Panc1 (cell line): ENCODE results near the gene MAP2K5. TPM values are rescaled to one million over a fixed set of nuclear protein-coding genes. Genes with fewer than 3 reads are reported as not detected.

Experiments
- ATAC-seq: fragments of 200-7000 bp; cut with Tn5 transposase; 2 replicates; pipeline ENCODE4 v1.9.1; 2020; ENCODE audit warnings: mild to moderate bottlenecking, moderate library complexity
- BruUV-seq: library from RNA; stranded (reverse); fragments of 400-500 nt; replicated peaks from 2 replicates; lab custom pipeline; 2021; lab: Mats Ljungman, UMichigan
- CTCF ChIA-PET: fragments of 300-600 bp; sonication (Branson Sonifier 250); formaldehyde crosslinking; loops from one replicate; lab custom pipeline; 2022; ENCODE audit warnings: antibody characterized with exemption; lab: Charles Lee
- POLR2A ChIA-PET: fragments of 300-600 bp; sonication (Branson Sonifier 250); formaldehyde crosslinking; loops from one replicate; lab custom pipeline; 2022; ENCODE audit warnings: antibody characterized with exemption; lab: Charles Lee
- DNase-seq: peaks from one replicate; pipeline ENCODE4 v3.0.0-alpha.2; 2010; ENCODE audit warnings: low read depth, low spot score
- H3K27ac ChIP-seq: 2 replicates; pipeline ENCODE4 v1.5.1; 2011; ENCODE audit warnings: mild to moderate bottlenecking, low read length, inconsistent platforms
- H3K27me3 ChIP-seq: fragments of 200-500 bp; sonication (Bioruptor generic); 2 replicates; pipeline ENCODE4 v1.6.0; 2014; ENCODE audit warnings: low read length, inconsistent platforms; ENCODE audit not compliant: control insufficient read depth, insufficient read depth
- H3K36me3 ChIP-seq: fragments of 200-500 bp; sonication (Bioruptor generic); 2 replicates; pipeline ENCODE4 v1.5.1; 2014; ENCODE audit warnings: inconsistent platforms, mild to moderate bottlenecking, low read length, moderate library complexity; ENCODE audit not compliant: control insufficient read depth, insufficient read depth
- H3K4me1 ChIP-seq: 2 replicates; pipeline ENCODE4 v1.5.1; 2011; ENCODE audit warnings: inconsistent platforms, mild to moderate bottlenecking, low read length, moderate library complexity; ENCODE audit not compliant: control insufficient read depth, insufficient read depth
- H3K4me3 ChIP-seq, 2 experiments: 2 replicates each; pipeline ENCODE4 v1.5.1; 2011 to 2012; ENCODE audit warnings: low read depth in 2 of 2, low read length in 2 of 2, mild to moderate bottlenecking in 2 of 2, inconsistent platforms in 1 of 2, moderate library complexity in 1 of 2
- H3K9me3 ChIP-seq: fragments of 200-500 bp; sonication (Bioruptor generic); 2 replicates; pipeline ENCODE4 v1.5.1; 2014; ENCODE audit warnings: low read depth, mild to moderate bottlenecking, inconsistent platforms, low read length, moderate library complexity; ENCODE audit not compliant: control insufficient read depth, insufficient read depth
- CTCF ChIP-seq: fragments of 450-650 bp; IDR thresholded peaks from 2 replicates; pipeline ENCODE4 v1.5.1; 2017; ENCODE audit warnings: mild to moderate bottlenecking
- POLR2AphosphoS5 ChIP-seq: IDR thresholded peaks from 2 replicates; pipeline ENCODE4 v1.6.1; 2012; ENCODE audit warnings: mild to moderate bottlenecking, low read depth, low read length, moderate library complexity
- REST ChIP-seq, 2 experiments: IDR thresholded peaks; 2 replicates each; pipeline ENCODE4 v1.6.1; 2011 to 2012; ENCODE audit warnings: low read depth in 2 of 2, control low read depth in 1 of 2, low read length in 1 of 2, mild to moderate bottlenecking in 1 of 2, moderate library complexity in 1 of 2; ENCODE audit not compliant: insufficient read depth in 1 of 2
- SIN3A ChIP-seq: IDR thresholded peaks from 2 replicates; pipeline ENCODE4 v1.6.1; 2012; ENCODE audit warnings: low read depth, mild to moderate bottlenecking, low read length, moderate library complexity, borderline replicate concordance; ENCODE audit not compliant: insufficient read depth
- TCF7L2 ChIP-seq: IDR thresholded peaks from 2 replicates; pipeline ENCODE4 v1.6.1; 2011; ENCODE audit warnings: mild to moderate bottlenecking, low read depth, low read length, inconsistent platforms
- in situ Hi-C: cut with HindIII; loops from 2 replicates; pipeline ENCODE4 v1.10.0; 2016; ENCODE audit warnings: low sequenced_read_pairs, low pct_unique_long_range_greater_than_20kb
- intact Hi-C: fragments of 100-400 bp; cut with micrococcal nuclease; formaldehyde crosslinking; loops from one replicate; pipeline ENCODE4 v1.10.0; 2022; ENCODE audit not compliant: unreplicated experiment
- total RNA-seq: library from RNA; stranded (reverse); gene quantifications from one replicate; pipeline ENCODE4 v1.2.1, GENCODE V29; 2021; ENCODE audit not compliant: unreplicated experiment

MAP2K5 gene
- total RNA-seq, 1 experiment from 2014 or later: 18.3 TPM

- Histone ChIP-seq H3K27me3 (no peaks in the 10 kb centered on the region), H3K9me3 (no peaks in the 10 kb centered on the region), H3K27ac (no peak overlapping the region), H3K36me3 (no peaks in the 10 kb centered on the region), H3K4me3 (no peak overlapping the region), H3K4me1 (peaks cover 17% of the 10 kb centered on the region)
- CTCF ChIA-PET: no interaction called here
- in situ Hi-C loops: no loop called here
- DNase-seq: no peak
- POLR2A ChIA-PET: no interaction called here
- TF ChIP-seq POLR2AphosphoS5 (no peak), TCF7L2 (no peak), SIN3A (no peak), CTCF (no peak), REST (IDR thresholded peaks at IDR 0.05; ENCODE audit: insufficient read depth in 1 of 2, low read depth in 2 of 2, low read length in 1 of 2) (no peak)
- ATAC-seq: no peak
- intact Hi-C loops: no loop called here
- BruUV-seq: no TSS peak
Measured at GRCh38 chr15:67551207-67551743, 8.8 kb downstream of the MAP2K5 start.

- in situ Hi-C loops: no loop called here
- CTCF ChIA-PET: no interaction called here
- intact Hi-C loops: no loop called here
- no peak for TF ChIP-seq TCF7L2
- no peak for TF ChIP-seq POLR2AphosphoS5
- TF ChIP-seq SIN3A: no peak
- TF ChIP-seq REST (IDR thresholded peaks at IDR 0.05; ENCODE audit: insufficient read depth in 1 of 2, low read depth in 2 of 2, low read length in 1 of 2): no peak
- TF ChIP-seq CTCF: no peak
- no TSS peak for BruUV-seq
- Histone ChIP-seq H3K4me1 (no peaks in the 10 kb centered on the region; the same call in 1 of the 2 replicates), H3K27ac (no peak overlapping the region), H3K4me3 (no peak overlapping the region), H3K9me3 (no peaks in the 10 kb centered on the region), H3K36me3 (no peaks in the 10 kb centered on the region), H3K27me3 (no peaks in the 10 kb centered on the region)
- POLR2A ChIA-PET: interaction anchor here (0.7 kb wide), 1 partner anchor 267 kb away, joined by 3 read pairs; no protein-coding TSS in a partner anchor
- ATAC-seq (no peak), DNase-seq (no peak)
Measured at GRCh38 chr15:67554580-67554979, 12.1 kb downstream of the MAP2K5 start.
